HG03135 (cell line): Measurements from ENCODE around the gene UBA52.
A peak's percentile ranks its signal among the peaks of the same experiment; 100 is the strongest.
"Not testable (repeated sequence)": the region's sequence is repeated elsewhere in the genome, so short reads cannot be mapped to it uniquely, and the experiment has no call there.

ENCODE experiments used
- ATAC-seq: cut with Tn5 transposase; IDR thresholded peaks from one replicate; pipeline ENCODE4 v1.9.1; 2021; ENCODE audit warnings: mild to moderate bottlenecking, moderate library complexity; ENCODE audit not compliant: unreplicated experiment

Gene UBA52

DNA sequence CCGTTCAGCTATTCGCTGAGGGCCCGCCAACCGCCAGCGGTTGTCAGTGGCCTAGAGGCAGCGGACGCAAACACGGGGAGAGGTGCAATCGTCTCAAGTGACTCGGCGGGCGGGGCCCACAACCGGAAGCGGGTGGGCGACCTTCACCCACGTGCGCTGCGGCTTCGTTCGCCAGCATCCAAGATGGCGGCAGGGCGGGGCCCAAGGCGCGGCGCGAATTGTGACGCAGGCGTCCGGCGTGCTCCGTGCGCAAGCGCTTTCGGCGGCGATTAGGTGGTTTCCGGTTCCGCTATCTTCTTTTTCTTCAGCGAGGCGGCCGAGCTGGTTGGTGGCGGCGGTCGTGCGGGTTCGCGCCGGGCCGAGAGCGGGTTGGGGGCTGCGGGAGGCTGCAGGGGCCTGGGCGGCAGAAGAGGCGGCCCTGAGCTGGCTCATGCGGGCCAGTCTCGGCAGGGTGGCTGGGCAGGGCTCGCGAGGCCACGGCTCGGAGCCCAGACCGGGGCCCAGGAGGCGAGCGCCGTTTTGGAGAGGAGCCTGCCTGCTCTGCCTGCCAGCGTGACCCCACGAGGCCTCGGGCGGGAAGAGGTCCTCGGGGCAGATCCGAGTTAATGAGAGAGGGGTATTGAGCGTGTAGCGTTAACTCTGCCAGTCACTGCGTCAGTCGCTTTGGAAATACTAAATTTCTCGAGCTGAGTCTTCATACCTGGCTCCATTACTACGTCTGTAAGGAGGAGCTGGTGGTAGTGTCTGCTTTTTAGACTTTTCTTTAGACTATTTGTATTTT is at the start of gene UBA52:
TSS of gene UBA52 (plus strand) at position 294 of the 781 bp plus-strand sequence. CDS start 1,444 bp downstream, outside the sequence.
- ATAC-seq = peak; percentile 87

DNA sequence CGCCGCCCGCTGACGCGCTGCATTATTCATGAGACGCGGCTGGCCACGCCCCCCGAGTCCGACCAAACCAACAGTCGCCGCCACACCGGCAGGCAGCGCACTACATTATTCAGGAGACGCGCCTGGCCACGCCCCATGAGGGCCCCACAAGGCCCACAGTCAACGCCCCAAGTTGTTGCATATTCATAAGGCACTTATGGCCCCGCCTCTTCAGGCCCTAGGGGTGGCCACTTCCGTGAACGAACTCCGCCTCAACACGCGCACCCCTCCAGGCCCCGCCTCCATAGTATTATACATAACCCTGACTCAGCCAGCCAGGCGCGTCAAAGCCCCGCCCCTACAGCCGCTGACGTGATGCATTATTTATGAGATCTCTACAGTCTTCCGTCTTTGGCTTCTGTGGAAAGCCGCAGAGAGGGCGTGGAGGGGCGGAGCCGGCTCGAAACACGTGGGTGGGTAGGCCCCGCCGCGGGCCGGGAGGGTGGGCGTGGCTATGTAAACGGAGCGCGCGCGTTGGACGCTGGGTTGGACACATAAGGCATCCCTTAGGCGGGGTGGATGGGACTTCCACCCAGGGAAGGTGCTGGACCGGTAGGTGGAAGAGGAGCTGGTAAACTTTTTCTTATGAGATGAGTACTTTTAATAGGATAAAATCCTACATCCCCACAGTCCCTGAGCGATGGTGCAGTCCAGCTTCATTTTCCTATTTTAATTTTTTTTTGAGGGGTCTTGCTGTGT is 49.4 kb upstream of the UBA52 start:
- ATAC-seq = peak; percentile 82

DNA sequence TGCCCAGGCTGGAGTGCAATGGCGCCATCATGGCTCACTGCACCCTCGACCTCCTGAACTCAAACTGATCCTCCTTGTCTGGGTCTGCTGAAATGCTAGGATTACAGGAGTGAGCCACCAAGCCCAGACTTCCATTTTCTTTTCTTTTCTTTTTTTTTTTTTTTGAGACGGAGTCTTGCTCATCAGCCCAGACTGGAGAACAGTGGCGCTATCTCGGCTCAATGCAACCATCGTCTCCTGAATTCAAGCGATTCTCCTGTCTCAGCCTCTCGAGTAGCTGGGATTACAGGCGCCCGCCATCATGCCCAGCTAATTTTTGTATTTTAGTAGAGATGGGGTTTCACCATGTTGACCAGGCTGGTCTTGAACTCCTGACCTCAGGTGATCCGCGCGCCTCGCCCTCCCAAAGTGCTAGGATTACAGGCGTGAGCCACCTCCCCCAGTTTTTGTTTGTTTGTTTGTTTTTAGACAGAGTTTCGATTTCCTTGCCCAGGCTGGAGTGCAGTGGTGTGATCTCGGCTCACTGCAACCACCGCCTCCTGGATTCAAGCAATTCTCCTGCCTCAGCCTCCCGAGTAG is 48.7 kb upstream of the UBA52 start:
- not testable (repeated sequence) for ATAC-seq

DNA sequence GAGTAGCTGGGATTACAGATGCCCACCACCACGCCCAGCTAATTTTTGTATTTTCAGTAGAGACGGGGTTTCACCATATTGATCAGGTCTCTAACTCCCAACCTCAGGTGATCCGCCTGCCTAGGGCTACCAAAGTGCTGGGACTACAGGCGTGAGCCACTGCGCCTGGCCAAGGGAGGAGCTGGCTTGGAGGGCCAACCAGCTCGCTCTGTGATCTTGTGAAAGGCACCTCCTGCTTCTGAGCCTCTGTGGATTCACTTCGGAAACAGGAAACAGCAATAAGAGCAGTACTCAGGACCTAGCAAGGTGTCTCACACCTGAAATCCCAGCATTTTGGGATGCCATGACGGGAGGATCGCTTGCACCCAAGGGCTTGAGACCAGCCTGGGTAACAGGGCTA is 47.8 kb upstream of the UBA52 start:
- ATAC-seq = no peak

DNA sequence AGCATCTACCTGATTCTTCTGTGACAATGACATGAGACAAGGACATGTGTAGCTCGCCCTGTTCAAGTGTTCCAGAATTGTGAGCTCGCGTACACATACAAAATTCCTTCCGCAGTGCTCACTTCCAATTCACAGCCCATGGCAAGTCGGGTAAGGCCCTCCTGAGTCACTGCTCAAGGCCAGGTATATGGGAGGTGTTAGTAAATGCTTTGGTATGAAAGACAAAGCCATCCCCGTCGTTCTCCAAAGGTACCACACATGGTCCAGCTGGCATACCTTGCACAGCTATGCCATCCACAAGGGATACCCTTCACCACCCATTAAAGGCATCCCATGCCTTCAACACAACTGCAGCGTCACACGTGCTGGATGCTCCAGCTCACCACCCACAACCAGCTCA is 45.3 kb upstream of the UBA52 start:
- no peak for ATAC-seq

DNA sequence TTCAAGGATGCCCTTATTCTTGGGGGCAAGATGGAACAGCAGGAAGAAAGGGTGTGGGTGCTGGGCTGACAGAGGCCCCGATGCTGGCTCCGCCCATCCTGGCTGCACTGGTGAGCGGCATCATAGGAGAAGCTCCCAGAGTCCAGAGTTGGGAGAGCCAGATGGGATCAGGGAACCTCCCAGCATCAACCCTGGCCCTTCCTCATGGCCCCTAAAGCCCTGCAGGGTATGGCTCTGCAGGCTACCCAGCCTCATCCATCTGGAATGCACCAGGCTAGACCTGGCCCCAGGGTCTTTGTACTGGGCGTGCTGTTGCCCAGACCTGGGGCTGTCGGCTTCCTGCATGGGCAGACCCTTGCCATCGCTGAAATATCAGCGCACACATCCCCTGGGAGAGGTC is 41.9 kb upstream of the UBA52 start:
- no peak for ATAC-seq

DNA sequence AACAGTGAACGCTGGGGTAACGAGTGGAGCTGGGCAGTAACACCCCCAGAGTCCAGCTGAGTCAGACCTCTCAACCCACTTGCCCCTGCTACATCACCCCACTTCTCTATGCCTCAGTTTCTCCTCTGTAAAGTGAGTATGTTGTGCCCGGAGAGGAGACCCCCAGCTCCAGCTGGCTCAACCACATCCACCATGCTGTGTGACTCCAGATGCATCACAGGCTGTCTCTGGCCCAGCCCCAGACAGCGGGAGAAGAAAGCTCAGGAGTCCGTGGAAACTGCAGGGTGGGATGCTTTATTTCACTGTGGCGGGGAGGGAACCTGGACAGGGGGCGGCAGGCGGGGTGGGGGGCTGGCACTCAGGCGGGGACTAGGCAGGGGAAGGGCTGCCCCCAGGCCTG is 40.2 kb upstream of the UBA52 start:
- ATAC-seq = no peak

DNA sequence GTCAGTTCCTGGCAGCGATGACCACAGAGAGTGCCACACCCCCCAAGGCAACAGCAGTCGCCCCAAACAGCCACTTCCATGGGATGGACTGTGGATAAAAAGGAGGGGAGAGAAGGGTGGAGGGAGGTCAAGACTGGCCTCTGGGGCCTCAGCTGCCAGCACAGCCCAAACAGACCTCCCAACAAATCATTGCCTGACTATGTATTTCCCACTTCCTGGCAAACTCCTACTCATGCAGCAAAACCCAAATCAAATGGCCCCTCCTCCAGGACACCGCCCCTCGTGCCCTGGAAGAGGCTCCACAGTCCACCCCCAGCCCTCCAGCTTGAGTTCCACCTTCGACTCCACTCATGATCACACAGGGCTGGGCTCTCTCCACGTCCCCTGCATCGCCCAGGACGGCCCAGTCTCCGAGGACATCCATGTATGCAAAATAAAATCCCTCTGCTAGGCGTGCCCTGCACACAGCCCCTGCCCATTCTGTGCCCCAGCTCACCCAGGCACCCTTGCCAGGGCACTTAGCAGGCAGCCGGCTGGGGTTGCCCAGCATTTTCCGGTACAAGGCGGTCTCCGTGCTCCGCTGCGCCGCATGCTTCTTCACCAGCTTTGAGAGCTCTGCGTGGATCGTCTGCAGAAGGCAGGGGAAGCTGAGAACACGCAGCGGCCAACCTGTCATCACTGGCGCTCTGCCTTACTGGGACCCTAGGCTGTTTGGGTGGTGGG is 39.3 kb upstream of the UBA52 start:
- ATAC-seq = no peak

DNA sequence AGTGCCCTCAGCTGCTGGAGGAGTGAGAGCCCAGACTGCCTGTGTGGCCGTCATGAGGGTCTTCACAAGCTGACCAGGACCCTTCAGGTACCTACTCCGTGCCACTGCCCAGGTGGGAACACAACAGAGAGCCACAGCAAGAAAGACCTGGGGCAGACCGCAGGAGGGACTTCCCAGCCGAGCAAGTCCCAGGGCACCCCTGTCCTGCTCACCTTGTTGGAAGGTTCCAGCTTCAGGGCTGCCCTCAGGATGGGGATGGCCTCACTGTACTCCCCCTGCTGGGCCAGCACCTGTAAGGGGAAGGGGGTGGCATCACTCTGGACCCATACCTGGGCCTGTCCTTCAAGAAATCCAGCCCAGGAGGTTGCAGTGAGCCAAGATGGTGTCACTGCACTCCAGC is 38.6 kb upstream of the UBA52 start:
- ATAC-seq = no peak

DNA sequence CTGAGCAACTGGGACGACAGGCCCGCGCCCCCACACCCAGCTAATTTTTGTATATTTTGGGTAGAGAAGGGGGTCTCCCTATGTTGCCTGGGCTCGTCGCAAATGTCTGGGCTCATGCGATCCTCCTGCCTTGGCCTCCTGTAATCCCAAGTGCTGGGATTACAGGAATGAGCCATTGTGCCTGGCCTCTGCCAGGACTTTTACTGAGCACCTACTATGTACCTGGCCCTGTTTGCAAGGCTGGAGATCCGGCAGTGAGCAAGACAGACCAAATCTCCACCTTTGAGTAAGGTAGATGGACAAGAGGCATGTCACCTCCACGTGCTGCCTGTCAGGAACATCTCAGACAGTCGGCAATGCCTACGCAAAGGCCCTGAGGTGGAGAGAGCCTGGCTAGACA is 35.2 kb upstream of the UBA52 start:
- no peak for ATAC-seq

DNA sequence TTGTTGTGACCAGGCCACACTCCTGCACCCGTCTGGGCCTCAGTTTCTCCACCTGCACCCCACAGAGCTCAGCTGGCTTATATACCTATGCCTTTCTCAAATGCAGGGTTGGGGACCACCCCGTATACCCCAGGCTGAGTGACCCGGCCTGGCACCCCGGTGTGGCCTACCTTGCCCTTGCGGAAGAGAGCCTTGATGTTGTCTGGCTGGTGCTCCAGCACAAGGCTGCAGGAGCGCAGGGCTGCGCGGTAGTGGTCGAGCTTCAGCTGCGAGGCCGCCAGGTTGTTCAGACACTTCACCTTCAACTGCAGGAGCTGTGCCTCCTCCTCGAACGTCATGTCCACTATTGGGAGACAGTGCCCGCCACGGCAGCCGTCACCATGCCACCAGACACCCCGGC is 34.2 kb upstream of the UBA52 start:
- no peak for ATAC-seq

DNA sequence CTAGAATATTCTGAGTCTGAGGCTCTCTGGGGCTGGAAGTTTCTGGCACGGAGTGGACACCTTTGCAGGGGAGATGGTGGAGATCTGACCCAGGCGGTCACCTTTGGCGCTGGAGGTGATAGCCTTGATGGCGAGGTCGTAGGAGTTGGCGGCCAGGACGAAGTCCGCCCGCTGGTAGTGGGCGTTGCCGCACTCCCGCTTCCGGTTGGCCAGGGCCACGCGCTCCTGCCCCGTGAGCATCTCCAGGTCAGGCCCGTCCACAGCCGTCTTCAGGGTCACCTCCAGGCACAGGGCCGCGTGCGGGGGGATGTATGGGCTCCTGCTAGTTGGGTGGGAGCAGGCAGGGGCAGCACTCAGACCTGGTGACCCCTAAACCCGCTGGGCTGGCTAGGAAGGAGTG is 33.5 kb upstream of the UBA52 start:
- ATAC-seq = no peak

DNA sequence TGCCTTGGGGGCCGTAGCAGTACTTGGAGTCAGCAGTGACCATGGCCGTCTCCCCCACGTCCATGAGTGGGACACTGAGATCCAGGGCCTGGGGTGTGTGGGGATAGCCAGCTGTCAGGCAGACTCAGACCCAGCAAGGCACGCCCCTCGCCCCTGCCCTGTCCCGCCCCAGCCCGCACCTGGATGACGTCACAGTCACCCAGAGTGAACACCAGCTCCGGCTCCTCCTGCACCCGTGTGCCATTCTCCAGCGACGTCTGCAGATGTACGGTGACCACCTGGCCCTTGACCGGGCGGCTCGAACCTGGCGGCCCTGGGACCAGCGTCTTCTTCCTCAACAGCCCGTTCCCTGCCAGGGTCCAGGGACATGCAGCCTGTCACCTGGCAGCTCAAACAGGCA is 32.3 kb upstream of the UBA52 start:
- ATAC-seq = no peak

DNA sequence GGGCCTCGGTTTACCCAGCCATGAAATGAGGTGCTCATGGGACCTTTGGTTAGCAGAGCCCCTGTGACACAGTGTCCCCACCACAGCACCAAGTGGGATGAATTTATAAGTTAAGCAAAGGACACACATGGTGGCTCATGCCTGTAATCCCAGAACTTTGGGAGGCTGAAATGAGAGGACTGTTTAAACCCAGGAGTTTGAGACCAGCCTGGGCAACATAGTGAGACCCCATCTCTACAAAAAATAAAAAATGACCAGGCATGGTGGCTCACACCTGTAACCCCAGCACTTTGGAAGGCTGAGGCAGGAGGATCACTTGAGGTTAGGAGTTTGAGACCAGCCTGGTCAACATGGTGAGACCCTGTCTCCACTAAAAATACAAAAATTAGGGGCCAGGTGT is 31.5 kb upstream of the UBA52 start:
- not testable (repeated sequence) for ATAC-seq

DNA sequence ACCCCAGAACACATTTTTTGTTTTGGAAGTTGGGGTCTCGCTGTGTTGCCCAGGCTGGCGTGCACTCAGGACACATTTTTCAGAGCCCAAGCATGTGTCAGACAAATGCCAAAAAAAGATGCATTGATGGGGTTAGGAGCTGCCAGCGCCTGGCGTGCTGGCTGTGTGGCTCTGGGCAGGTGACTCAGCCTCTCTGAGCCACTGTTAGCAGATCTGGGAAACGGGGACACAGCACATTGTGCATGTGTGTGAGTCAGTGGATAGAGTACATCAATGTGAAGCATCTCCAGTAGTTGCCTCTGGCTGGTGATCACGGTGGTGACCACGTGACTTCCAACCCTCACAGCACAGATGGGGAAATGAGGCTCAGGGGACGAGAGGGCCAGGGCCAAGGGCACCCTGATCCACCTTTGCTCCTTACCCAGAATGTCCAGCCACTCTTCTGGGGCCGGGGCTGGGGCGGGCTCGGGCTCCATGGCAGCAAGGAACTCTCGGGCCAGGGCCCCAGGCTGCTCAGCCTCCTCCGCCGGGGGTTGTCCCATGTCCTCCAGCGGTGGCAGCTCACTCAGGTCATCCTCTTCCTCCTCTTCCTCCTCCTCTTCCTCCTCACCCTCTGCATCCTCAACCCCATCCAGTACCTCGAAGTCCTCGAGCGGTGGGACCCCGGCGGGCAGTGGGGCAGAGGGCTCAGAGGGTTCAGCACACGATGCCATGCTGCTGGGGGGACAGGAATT is 30.2 kb upstream of the UBA52 start:
- ATAC-seq = no peak

DNA sequence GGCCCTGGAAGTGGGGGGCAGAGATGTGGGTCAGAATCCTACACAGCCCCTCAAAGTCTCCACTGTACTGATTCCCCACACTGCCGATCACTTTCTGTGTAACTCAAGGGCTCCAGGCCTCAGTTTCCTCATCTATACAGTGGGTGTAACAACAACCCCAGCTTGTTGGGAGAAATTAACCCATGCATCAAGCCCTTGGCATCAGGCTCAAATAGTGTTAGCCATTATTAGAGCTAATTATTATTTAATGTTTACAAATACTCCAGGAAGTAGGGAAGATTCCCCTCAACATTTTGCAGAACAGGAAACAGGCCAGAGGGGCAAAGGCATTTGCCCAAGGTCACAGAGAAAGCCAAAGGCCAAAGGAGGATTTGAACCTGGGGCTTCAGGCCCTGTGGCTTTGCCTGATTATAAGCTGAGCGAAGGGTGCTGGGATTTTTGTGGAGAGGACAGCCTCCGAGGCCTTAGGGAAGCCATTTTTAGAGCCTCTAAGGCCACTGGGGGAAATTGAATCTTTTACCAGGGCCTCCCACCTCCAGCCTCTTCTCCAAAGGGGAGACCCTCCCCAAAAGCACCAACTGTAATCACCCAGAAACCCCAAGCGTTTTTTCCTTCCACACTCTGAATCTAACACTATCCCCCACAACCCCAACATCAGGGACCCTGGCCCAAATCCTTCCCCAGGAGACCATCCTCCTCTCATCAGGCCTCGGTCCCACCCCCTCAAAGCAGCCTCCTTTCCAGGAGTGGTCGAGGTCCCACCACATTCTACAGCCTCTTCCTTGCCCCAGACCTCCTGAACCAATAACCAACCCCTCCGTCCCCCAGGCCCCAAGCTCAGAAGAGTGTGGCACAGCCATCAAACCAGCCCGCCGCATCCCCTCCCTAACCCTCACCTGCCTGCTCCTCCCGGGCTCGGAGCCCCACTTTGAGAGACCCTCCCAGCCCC is 29.4 kb upstream of the UBA52 start:
- ATAC-seq = no peak

DNA sequence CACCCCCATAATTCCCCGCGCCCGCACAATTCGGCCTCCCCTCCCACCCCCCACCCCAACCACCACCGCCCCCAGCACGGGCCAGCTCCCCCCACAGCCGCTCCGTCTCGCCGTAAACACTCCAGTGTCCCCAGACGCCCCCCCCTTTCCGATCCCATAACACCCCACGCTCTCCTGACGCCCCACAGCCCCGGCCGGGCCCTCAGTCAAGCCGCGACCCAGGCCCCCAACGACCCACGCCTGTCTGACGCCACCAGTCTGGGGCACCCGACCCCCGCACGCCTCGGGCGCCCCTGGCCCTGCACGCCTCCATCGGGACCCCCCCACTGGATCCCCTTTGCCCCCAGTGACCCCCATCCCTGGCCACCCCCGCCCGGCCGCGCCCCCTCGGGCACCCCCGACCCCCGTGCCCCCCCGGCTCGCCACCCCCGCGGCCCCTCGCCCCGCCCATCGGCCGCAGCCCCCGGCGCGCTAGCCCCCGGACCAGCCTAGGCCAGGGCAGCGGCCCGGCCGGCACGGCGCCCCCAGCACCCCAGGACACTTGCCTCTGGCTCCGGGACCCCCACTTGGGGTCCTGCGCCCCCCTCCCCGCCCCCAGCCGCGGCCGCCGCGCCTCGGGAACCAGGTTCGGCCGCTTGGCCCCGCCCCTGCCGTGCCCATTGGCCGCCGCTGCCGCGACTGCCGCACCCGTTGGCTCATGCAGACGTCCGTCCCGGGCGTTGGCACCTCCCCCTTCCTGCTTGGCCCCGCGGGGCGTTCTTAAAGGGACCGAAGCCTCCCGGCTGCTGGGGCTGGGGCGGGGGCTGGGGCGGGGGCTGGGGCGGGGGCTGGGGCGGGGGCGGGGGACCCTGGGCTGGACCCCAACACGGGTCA is 28.5 kb upstream of the UBA52 start, which contains the start of gene FKBP8:
TSS of gene FKBP8 (minus strand) at position 633 of the 873 bp plus-strand sequence. CDS start 1,603 bp downstream, outside the sequence.
- ATAC-seq = peak; percentile 83

DNA sequence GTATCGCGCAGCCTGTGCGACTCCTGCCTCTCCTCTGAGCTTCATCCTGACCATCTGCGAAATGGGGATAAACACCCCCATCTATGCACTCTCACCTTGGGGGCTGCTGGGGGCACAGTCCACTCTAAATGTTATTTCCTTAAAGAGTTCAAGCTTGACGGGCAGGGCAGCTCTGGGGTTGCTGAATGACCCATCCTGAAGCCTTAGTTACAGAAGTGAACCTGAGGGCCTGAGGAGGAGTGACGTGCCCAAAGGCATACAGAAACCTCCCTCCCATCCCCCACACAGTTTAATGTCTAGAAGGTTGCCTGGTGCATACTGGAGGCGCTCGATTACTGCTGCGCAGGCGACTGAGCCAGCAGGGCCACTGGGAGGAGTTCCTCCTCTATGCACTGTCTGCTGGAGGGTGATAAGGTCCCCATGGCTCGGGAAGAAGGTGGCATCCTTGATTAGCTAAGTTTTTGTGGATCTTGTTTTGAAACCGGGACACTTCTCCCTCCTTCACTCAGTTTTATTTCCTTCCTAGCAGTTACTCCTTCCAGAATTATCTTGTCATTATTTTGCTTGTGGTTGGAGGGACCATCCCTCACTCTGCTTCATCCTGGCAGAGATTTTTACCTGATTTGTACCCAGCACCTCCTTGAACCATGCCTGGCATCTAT is 27.7 kb upstream of the UBA52 start:
- ATAC-seq = peak; percentile 45
